Endothelial cell of umbilical vein (primary cell): ENCODE results near the gene ARID2. TPM values are rescaled to one million over a fixed set of nuclear protein-coding genes. Genes with fewer than 3 reads are reported as not detected.
A peak's percentile ranks its signal among the peaks of the same experiment; 100 is the strongest.

Experiments
- BruUV-seq: library from RNA; stranded (reverse); fragments of 400-500 nt; replicated peaks from 2 replicates; lab custom pipeline; 2021; lab: Mats Ljungman, UMichigan
- CTCF ChIA-PET: fragments of 300-600, 350-600 bp; sonication (Branson Sonifier 250); formaldehyde crosslinking; loops from one replicate; lab custom pipeline; 2021; ENCODE audit warnings: antibody characterized with exemption, inconsistent platforms; lab: Charles Lee
- POLR2A ChIA-PET: fragments of 300-600, 350-600 bp; sonication (Branson Sonifier 250); formaldehyde crosslinking; loops from one replicate; lab custom pipeline; 2021; ENCODE audit warnings: antibody characterized with exemption, inconsistent platforms; lab: Charles Lee
- DNase-seq: peaks from one replicate; pipeline ENCODE4 v3.0.0-alpha.2; 2011; ENCODE audit warnings: low read depth, low spot score
- FAIRE-seq: peaks from 2 replicates; lab custom pipeline; 2011; peaks lifted over from hg19 to GRCh38; lab: Jason Lieb, UNC
- H2AFZ ChIP-seq: 2 replicates; pipeline ENCODE4 v1.6.0; 2012; ENCODE audit warnings: low read depth, low read length, control low read depth, inconsistent platforms
- H3K27ac ChIP-seq: 2 replicates; pipeline ENCODE4 v1.5.1; 2011; ENCODE audit warnings: low read depth, mild to moderate bottlenecking, control low read depth, low read length, moderate library complexity; ENCODE audit not compliant: insufficient read depth
- H3K27me3 ChIP-seq, 2 experiments: 2 replicates each; pipeline versions ENCODE4 v1.6.0 to v1.6.1; 2011; ENCODE audit warnings: low read length in 2 of 2, mixed read lengths in 1 of 2; ENCODE audit not compliant: control insufficient read depth in 2 of 2, insufficient read depth in 2 of 2
- H3K36me3 ChIP-seq, 2 experiments: 2 replicates in 1 of 2; 3 replicates in 1 of 2; pipeline ENCODE4 v1.5.1; 2011; ENCODE audit warnings: low read length in 2 of 2, mild to moderate bottlenecking in 1 of 2, moderate library complexity in 1 of 2; ENCODE audit not compliant: control insufficient read depth in 2 of 2, insufficient read depth in 2 of 2; ENCODE audit errors: extremely low read depth in 1 of 2
- H3K4me1 ChIP-seq: 3 replicates; pipeline ENCODE4 v1.5.1; 2011; ENCODE audit warnings: mild to moderate bottlenecking, low read length; ENCODE audit not compliant: control insufficient read depth, insufficient read depth; ENCODE audit errors: extremely low read depth
- H3K4me2 ChIP-seq: 2 replicates; pipeline ENCODE4 v1.6.1; 2011; ENCODE audit warnings: low read length, control low read depth, mixed read lengths; ENCODE audit not compliant: insufficient read depth
- H3K4me3 ChIP-seq, 3 experiments: fragments of 200-600 bp in 1 of 3; sonication (generic), shearing (Covaris generic) in 1 of 3; replicated peaks in 1 of 3; 2 replicates each; pipeline ENCODE4 v1.5.1; 2011 to 2016; ENCODE audit warnings: control low read depth in 3 of 3, low read length in 3 of 3, mild to moderate bottlenecking in 2 of 3, inconsistent platforms in 1 of 3, low read depth in 1 of 3, moderate library complexity in 1 of 3; ENCODE audit not compliant: insufficient read depth in 1 of 3
- H3K79me2 ChIP-seq: 2 replicates; pipeline ENCODE4 v1.6.0; 2012; ENCODE audit warnings: low read length, inconsistent platforms; ENCODE audit not compliant: control insufficient read depth, insufficient read depth
- H3K9ac ChIP-seq: replicated peaks from 2 replicates; pipeline ENCODE3; 2011; ENCODE audit warnings: low read length, control low read depth; ENCODE audit not compliant: insufficient read depth; ENCODE audit errors: extremely low read depth
- H3K9me1 ChIP-seq: replicated peaks from 3 replicates; pipeline ENCODE4 v1.6.0; 2011; ENCODE audit warnings: mild to moderate bottlenecking, low read length; ENCODE audit not compliant: control insufficient read depth, insufficient read depth; ENCODE audit errors: extremely low read depth
- H3K9me3 ChIP-seq: replicated peaks from 2 replicates; pipeline ENCODE4 v1.5.1; 2012; ENCODE audit warnings: low read length, inconsistent platforms; ENCODE audit not compliant: control insufficient read depth, insufficient read depth
- H4K20me1 ChIP-seq: replicated peaks from 2 replicates; pipeline ENCODE3; 2011; ENCODE audit warnings: mild to moderate bottlenecking, low read length; ENCODE audit not compliant: control insufficient read depth, insufficient read depth; ENCODE audit errors: extremely low read depth
- CTCF ChIP-seq, 2 donors: IDR thresholded peaks; 1 replicate in 1 of 2; 2 replicates in 1 of 2; pipeline ENCODE4 v1.5.1; 2011; ENCODE audit warnings: low read length in 2 of 2, mild to moderate bottlenecking in 2 of 2, moderate library complexity in 2 of 2, control low read depth in 1 of 2, inconsistent platforms in 1 of 2, low read depth in 1 of 2; ENCODE audit not compliant: insufficient read depth in 1 of 2; ENCODE audit errors: extremely low read depth in 1 of 2
- EZH2 ChIP-seq: IDR thresholded peaks from 2 replicates; pipeline ENCODE4 v1.6.1; 2012; ENCODE audit warnings: borderline replicate concordance, low read depth, mild to moderate bottlenecking, moderate library complexity, low read length, inconsistent platforms; ENCODE audit not compliant: severe bottlenecking
- FOS ChIP-seq: IDR thresholded peaks from 2 replicates; pipeline ENCODE4 v1.6.1; 2011; ENCODE audit warnings: mild to moderate bottlenecking, low read length, moderate library complexity, borderline replicate concordance; ENCODE audit not compliant: insufficient read depth
- GATA2 ChIP-seq: IDR thresholded peaks from 2 replicates; pipeline ENCODE4 v1.7.0; 2011; ENCODE audit warnings: low read depth, mild to moderate bottlenecking, moderate library complexity, mixed read lengths, low read length; ENCODE audit not compliant: insufficient read length, insufficient read depth
- JUN ChIP-seq: IDR thresholded peaks from 2 replicates; pipeline ENCODE4 v1.6.1; 2011; ENCODE audit warnings: borderline replicate concordance, low read depth; ENCODE audit not compliant: insufficient read length, insufficient read depth
- MYC ChIP-seq: IDR thresholded peaks from one replicate; pipeline ENCODE4 v1.6.1; 2011; ENCODE audit warnings: mild to moderate bottlenecking, low read depth, low read length
- POLR2A ChIP-seq: IDR thresholded peaks from 2 replicates; pipeline ENCODE4 v1.6.1; 2012; ENCODE audit warnings: low read depth, mild to moderate bottlenecking, control low read depth, low read length
- POLR2AphosphoS5 ChIP-seq: IDR thresholded peaks from 2 replicates; pipeline ENCODE4 v1.6.1; 2012; ENCODE audit warnings: low read depth, mild to moderate bottlenecking, control low read depth, low read length, moderate library complexity; ENCODE audit not compliant: insufficient read depth
- dilution Hi-C: fragments of 300-500 bp; cut with MboI; formaldehyde crosslinking; loops from one replicate; pipeline ENCODE4 v1.15.0; 2019; ENCODE audit warnings: low sequenced_read_pairs; ENCODE audit not compliant: extremely low pct_ligation_motif_present
- intact Hi-C: fragments of 100-400 bp; cut with micrococcal nuclease; formaldehyde crosslinking; loops from one replicate; pipeline ENCODE4 v1.10.0; 2022
- polyA plus RNA-seq, 4 experiments: library from polyadenylated mRNA; depleted of rRNA in 3 of 4; stranded (reverse) in 3 of 4; unstranded in 1 of 4; fragments of >200 nt; gene quantifications; 2 replicates each; pipeline versions ENCODE4 v1.2.1 to v1.2.3, GENCODE V29; 2011 to 2012; ENCODE audit warnings: missing spikeins in 1 of 4
- total RNA-seq: library from RNA; stranded (reverse); gene quantifications from 2 replicates; pipeline ENCODE4 v1.2.3, GENCODE V29; 2021
- TF ChIP-seq, protein P1 (sequence below): IDR thresholded peaks from 2 replicates; pipeline ENCODE4 v1.6.1; 2011; ENCODE audit not compliant: insufficient read depth, insufficient read length

Gene ARID2
- total and polyA plus RNA-seq, 2 donors (not counting 3 experiments of a cell fraction or from before 2014, with no cell fraction given) = 10.8 to 26.7 TPM

- dilution Hi-C loops (no loop called here), intact Hi-C loops (no loop called here)
- peaks cover 22% of the 10 kb centered on the region for H3K4me1 ChIP-seq
- H4K20me1 ChIP-seq = no peaks in the 10 kb centered on the region
- H3K36me3 ChIP-seq = no peaks in the 10 kb centered on the region
- peak overlapping the region; percentile 98 for H3K4me2 ChIP-seq
- TF ChIP-seq POLR2AphosphoS5 (no peak), GATA2 (no peak), CTCF (IDR thresholded peaks at IDR 0.05; ENCODE audit: extremely low read depth in 1 of 2, insufficient read depth in 1 of 2, low read depth in 1 of 2, low read length in 2 of 2) (no peak), MYC (no peak), EZH2 (no peak), JUN (no peak), FOS (no peak), POLR2A (no peak)
- TF ChIP-seq, protein P1, sequence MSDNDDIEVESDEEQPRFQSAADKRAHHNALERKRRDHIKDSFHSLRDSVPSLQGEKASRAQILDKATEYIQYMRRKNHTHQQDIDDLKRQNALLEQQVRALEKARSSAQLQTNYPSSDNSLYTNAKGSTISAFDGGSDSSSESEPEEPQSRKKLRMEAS = no peak
- peak overlapping the region; percentile 96 for H3K9ac ChIP-seq
- H2AFZ ChIP-seq = no peak overlapping the region
- H3K27me3 ChIP-seq = no peaks in the 10 kb centered on the region
- peaks cover 67% of the 10 kb centered on the region for H3K79me2 ChIP-seq
- ChIA-PET POLR2A (no interaction called here), CTCF (interaction anchor here (1.1 to 2.4 kb wide), 3 partner anchors 12 to 189 kb away, joined by 3 to 13 read pairs (median 3); no protein-coding TSS in a partner anchor)
- BruUV-seq = no TSS peak
- FAIRE-seq (no peak), DNase-seq (peak; percentile 46)
- H3K4me3 ChIP-seq = no peak overlapping the region
- no peak overlapping the region for H3K27ac ChIP-seq
- no peaks in the 10 kb centered on the region for H3K9me3 ChIP-seq
- H3K9me1 ChIP-seq = no peaks in the 10 kb centered on the region
Measured at GRCh38 chr12:45732936-45733335, 3.4 kb downstream of the ARID2 start.
